CD4-positive, alpha-beta T cell treated with Interleukin-21 for 1 hour (primary cell): ENCODE data around the gene ACAD9.
A peak's percentile ranks its signal among the peaks of the same experiment; 100 is the strongest.

Experiments used
- DNase-seq: peaks from one replicate; pipeline ENCODE4 v3.0.0-alpha.2; 2020

Gene ACAD9

DNA sequence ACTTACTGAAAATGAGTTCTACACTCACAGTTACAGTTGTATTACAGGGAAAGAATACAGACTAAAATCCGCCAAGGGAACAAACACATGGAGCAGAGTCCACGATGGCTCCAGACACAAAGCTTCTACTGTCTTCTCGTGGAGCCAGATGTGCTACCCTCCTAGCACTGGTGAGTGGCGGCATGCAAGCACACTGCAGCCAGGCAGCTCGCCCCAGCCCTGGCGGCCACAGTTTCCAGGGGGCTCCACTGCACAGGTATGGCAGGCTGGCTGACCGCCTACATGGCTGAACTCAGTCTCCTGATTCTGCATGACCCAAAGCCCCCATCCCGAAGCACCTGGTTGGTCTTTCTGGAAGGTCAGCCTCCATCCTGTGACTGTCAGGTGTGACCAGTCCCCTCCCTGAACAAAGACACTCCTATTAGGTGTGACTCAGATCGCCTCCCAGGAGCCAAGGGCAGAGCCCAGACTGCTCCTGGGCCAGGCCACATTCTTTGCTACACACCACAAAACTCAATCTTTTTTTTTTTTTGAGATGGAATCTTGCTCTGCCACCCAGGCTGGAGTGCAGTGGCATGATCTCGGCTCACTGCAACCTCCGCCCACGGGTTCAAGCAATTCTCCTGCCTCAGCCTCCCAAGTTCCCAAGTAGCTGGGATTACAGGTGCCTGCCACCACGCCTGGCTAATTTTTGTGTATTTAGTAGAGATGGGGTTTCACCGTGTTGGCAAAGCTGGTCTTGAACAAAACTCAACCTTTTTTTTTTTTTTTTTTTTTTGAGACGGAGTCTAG is 62.9 kb downstream of the ACAD9 start:
- DNase-seq = no peak

DNA sequence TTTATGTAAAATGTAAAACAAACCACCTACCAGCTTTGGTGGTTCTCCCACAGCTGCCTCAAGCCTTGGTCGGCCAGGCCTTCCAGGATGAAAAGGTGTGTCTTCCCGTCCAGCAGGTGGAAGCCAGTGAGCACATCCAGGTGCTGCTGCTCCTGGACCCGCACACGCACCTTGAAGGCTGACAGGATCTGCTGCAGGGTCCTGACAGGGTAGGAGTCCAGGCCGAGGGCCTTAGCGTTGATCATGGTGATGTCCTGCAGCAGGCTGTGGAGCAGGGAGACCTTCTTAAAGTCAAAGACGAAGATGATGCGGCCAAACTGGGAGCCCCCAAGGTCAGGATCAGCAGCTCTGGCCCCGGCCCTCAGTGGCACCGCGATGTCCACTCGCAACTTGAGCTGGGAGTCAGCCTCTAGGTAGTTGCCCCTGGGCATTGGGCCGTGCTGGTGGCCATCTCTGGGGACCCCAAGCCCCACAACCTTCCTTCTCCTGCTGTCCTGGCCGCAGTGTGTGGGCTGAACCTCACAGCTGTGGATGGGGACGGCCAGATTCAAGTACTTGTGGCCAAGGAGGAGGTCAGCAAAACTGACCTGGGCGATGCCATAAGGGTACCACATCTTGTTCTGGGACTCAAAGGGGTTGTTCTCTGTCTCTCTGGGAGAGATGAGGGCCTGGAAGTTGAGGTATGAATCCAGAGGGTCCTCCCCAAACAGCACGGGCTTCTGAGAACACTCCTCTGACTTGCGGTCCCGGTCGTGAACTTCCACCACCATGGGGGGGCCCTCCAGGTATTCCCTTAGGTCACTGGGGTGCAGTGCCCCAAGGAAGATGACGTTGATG is 65.8 kb downstream of the ACAD9 start:
- DNase-seq = no peak

DNA sequence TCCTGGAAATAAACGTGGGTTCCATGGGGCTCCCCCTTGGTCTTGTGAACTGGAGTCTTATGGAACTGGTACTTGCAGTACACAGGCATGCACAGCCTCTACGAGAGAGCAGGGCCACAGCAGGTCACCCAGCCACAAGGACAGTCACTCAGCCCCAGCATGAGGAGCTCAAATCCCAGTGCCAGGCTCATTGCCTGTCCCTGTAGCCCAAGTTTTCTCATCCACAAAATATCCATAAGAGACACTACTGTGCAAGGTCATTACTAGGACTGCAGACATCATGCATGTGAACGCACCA is 66.4 kb downstream of the ACAD9 start:
- DNase-seq = no peak

DNA sequence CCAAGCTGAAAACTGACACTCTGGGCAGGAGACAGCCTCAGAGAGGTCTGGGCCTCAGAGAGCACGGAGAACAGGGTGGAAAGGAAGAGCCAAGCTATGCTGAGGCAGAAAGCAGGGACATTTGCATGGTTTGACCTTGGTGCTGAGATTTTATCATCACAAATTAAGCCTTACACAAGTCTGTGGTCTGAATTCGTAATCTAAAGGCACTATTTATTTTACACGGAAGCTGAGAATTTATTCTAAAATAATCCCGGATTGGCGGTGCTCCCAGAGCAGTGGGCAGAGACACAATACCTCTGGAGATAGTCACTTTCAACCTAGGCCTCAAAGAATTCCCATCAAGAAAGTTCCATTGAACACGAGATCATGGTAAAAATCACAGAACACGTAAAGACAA is 67.0 kb downstream of the ACAD9 start:
- DNase-seq = no peak

DNA sequence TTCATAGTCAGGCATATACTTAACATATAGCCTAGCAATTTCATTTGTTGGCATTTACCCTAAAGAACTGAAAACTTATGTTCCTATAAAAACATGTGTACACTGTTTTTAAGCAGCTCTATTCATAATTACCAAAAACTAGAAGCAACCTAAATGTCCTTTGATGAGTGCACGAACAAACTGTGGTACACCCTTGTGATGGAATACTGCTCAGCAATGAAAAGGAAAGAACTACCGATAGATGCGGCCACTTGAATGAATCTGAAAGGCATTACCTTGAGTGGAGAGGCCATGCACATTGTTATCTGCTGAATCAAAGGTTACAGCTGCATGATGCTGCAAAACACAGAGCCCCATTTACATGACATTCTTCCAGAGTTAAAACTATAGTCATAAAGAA is 69.7 kb downstream of the ACAD9 start:
- DNase-seq = no peak

DNA sequence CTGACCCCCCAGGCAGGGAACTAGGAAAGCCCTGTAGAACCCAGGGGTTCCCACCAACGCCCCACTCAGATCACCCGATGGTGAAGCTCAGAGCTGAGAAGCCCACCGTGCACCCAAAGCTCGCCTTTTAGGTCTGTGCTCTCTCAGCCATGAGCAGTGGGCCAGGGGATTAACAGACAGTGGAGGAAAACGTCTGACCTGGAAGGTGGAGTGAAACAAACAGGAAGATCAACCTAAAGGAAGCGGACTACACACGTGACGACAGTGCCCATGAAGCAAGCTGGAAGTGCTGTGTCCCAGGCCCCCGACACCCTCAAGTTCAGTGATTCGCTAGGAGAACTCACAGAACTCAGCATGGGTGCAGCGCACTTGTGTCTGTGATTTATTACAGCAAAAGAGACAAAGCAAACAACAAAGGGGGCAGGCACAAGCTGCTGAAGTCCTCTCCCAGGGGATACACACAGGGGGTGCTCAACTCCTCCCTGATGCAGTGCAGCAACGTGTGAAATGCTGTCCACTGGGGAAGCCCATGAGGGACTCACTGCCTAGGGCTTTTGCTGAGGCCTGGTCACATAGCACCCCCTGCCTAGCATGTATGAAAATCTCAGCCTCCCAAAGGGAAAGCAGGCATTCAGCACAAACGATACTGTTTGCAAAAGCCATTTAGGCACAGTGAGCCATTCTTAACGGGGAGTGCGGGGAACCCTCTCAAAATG is 71.0 kb downstream of the ACAD9 start:
- DNase-seq = peak; percentile 27

DNA sequence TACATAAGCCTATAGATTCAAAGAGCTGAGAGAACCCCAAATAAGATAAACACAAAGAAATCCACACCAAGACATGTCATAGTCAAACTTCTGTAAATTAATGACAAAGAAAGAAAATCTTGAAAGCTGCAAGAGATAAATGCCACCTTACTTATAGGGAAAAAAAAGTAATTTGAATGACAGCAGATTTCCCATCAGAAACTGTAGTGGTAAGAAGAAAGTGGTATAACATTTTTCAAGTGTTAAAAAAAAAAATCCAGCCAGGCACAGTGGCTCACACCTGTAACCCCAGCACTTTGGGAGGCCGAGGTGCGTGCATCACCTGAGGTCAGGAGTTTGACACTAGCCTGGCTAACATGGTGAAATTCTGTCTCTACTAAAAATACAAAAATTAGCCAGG is 77.0 kb downstream of the ACAD9 start:
- DNase-seq = no peak
